K562 (cell line): ENCODE data around the gene VAMP8. TPM values are rescaled to one million over a fixed set of nuclear protein-coding genes. Genes with fewer than 3 reads are reported as not detected.
A peak's percentile ranks its signal among the peaks of the same experiment; 100 is the strongest.

Experiments
- ATAC-seq: fragments of 200-7000 bp; cut with Tn5 transposase; 3 replicates; pipeline ENCODE4 v1.9.1; 2020; ENCODE audit warnings: moderate library complexity
- BruUV-seq: library from RNA; stranded (reverse); fragments of 400-500 nt; replicated peaks from 2 replicates; lab custom pipeline; 2021; lab: Mats Ljungman, UMichigan
- CTCF ChIA-PET: fragments of 300-600 bp; formaldehyde crosslinking; extraction: SDS; loops from one replicate; lab custom pipeline; 2021; ENCODE audit warnings: low intra/inter-chr PET ratio; lab: Yijun Ruan, JAX
- POLR2A ChIA-PET: fragments of 300-600, 350-650 bp; sonication (Branson Sonifier 250); formaldehyde crosslinking; extraction: SDS; loops from one replicate; lab custom pipeline; 2021; ENCODE audit warnings: antibody characterized with exemption, inconsistent platforms; lab: Yijun Ruan, JAX
- DNase-seq, 4 experiments: peaks; one replicate each; pipeline versions ENCODE4 v3.0.0 to v3.0.0-alpha.2; 2011 to 2018; ENCODE audit warnings: low spot score in 3 of 4, mixed read lengths in 3 of 4; ENCODE audit errors: extremely low read depth in 1 of 4
- FAIRE-seq: peaks from 2 replicates; lab custom pipeline; 2011; peaks lifted over from hg19 to GRCh38; lab: Jason Lieb, UNC
- H2AFZ ChIP-seq: 2 replicates; pipeline ENCODE4 v1.6.0; 2011; ENCODE audit warnings: low read depth, low read length, control low read depth, inconsistent platforms
- H3K27ac ChIP-seq: fragments of 200-600 bp; 3 replicates; pipeline ENCODE4 v1.8.0; 2011; ENCODE audit warnings: low read depth, mild to moderate bottlenecking, control low read depth, inconsistent platforms, low read length, moderate library complexity, mixed read lengths; ENCODE audit errors: extremely low read depth
- H3K27me3 ChIP-seq, 2 experiments: fragments of 300-600 bp in 1 of 2; 2 replicates in 1 of 2; 3 replicates in 1 of 2; pipeline versions ENCODE4 v1.6.0 to v1.8.0; 2011; ENCODE audit warnings: inconsistent platforms in 2 of 2, low read length in 2 of 2, mild to moderate bottlenecking in 1 of 2, mixed read lengths in 1 of 2, moderate library complexity in 1 of 2; ENCODE audit not compliant: control insufficient read depth in 2 of 2, insufficient read depth in 2 of 2
- H3K36me3 ChIP-seq: fragments of 300-600 bp; 3 replicates; pipeline ENCODE4 v1.8.0; 2011; ENCODE audit warnings: mild to moderate bottlenecking, low read length, inconsistent platforms; ENCODE audit not compliant: control insufficient read depth, insufficient read depth
- H3K4me1 ChIP-seq, 2 experiments: fragments of 200-600 bp in 1 of 2; replicated peaks in 1 of 2; 2 replicates in 1 of 2; 3 replicates in 1 of 2; pipeline versions ENCODE4 v1.5.1 to v1.8.0; 2011; ENCODE audit warnings: inconsistent platforms in 2 of 2, low read length in 2 of 2, mild to moderate bottlenecking in 1 of 2, mixed read lengths in 1 of 2, moderate library complexity in 1 of 2; ENCODE audit not compliant: control insufficient read depth in 2 of 2, insufficient read depth in 2 of 2
- H3K4me2 ChIP-seq: 2 replicates; pipeline ENCODE4 v1.6.1; 2011; ENCODE audit warnings: low read length, control low read depth, inconsistent platforms, mixed read lengths; ENCODE audit not compliant: insufficient read depth
- H3K4me3 ChIP-seq: fragments of 200-600 bp; sonication (generic), shearing (Covaris generic); 2 replicates; pipeline ENCODE4 v1.5.1; 2016; ENCODE audit warnings: control low read depth, inconsistent platforms
- H3K79me2 ChIP-seq: fragments of 200-600 bp; 3 replicates; pipeline ENCODE4 v1.8.0; 2011; ENCODE audit warnings: low read length, inconsistent platforms; ENCODE audit not compliant: control insufficient read depth, insufficient read depth
- H3K9ac ChIP-seq, 2 experiments: 2 replicates each; pipeline versions ENCODE4 v1.6.0 to v1.6.1; 2011; ENCODE audit warnings: low read depth in 2 of 2, low read length in 2 of 2, control low read depth in 1 of 2, inconsistent platforms in 1 of 2, mild to moderate bottlenecking in 1 of 2, mixed read lengths in 1 of 2; ENCODE audit not compliant: insufficient read depth in 1 of 2
- H3K9me1 ChIP-seq: one replicate; pipeline ENCODE4 v1.6.0; 2011; ENCODE audit warnings: inconsistent platforms, mild to moderate bottlenecking, low read length, moderate library complexity; ENCODE audit not compliant: control insufficient read depth, insufficient read depth
- H3K9me3 ChIP-seq: replicated peaks from 2 replicates; pipeline ENCODE4 v1.5.1; 2011; ENCODE audit warnings: low read depth, low read length, inconsistent platforms; ENCODE audit not compliant: control insufficient read depth, insufficient read depth
- H4K20me1 ChIP-seq: replicated peaks from 2 replicates; pipeline ENCODE4 v1.6.1; 2011; ENCODE audit warnings: low read length, inconsistent platforms, mixed read lengths; ENCODE audit not compliant: control insufficient read depth, insufficient read depth
- CLOCK ChIP-seq: fragments of 250-450 bp; sonication (Bioruptor Pico); IDR thresholded peaks from 2 replicates; pipeline ENCODE4 v1.4.0; 2020; ENCODE audit warnings: mild to moderate bottlenecking, moderate library complexity, borderline replicate concordance
- EP400 ChIP-seq: fragments of 450-650 bp; IDR thresholded peaks from 2 replicates; pipeline ENCODE4 v1.6.1; 2017; ENCODE audit warnings: antibody characterized with exemption, mild to moderate bottlenecking, moderate library complexity
- FOXK2 ChIP-seq, 2 experiments: fragments of 450-650 bp; IDR thresholded peaks in 1 of 2; conservative IDR thresholded peaks in 1 of 2; 2 replicates each; pipeline ENCODE4 v1.6.1; 2016; ENCODE audit warnings: low read depth in 2 of 2, mild to moderate bottlenecking in 1 of 2
- SMAD3 ChIP-seq: fragments of 450-650 bp; formaldehyde crosslinking; conservative IDR thresholded peaks from 2 replicates; pipeline ENCODE4 v1.4.0; 2020; ENCODE audit warnings: mild to moderate bottlenecking
- ZNF507 ChIP-seq: conservative IDR thresholded peaks from 2 replicates; pipeline ENCODE4 v1.6.1; 2017; ENCODE audit warnings: missing genetic modification characterization, missing compliant biosample characterization
- ZNF655 ChIP-seq: fragments of 250-450 bp; sonication (Bioruptor Pico); IDR thresholded peaks from 2 replicates; pipeline ENCODE4 v1.5.0; 2021
- WGBS: fragments of 100-300 bp; shearing (Covaris generic); methylation state at CpG from one replicate; pipeline ENCODE4 v1.1.6; 2016; ENCODE audit warnings: low coverage, mixed read lengths; ENCODE audit not compliant: insufficient coverage; ENCODE audit errors: missing lambda C conversion rate; 5-methylcytosine and 5-hydroxymethylcytosine counted together
- in situ Hi-C: fragments of 300-500 bp; cut with MboI; formaldehyde crosslinking; loops from 4 replicates; pipeline ENCODE4 v1.15.0; 2018; ENCODE audit warnings: inconsistent platforms, mixed read lengths
- intact Hi-C: fragments of 100-400 bp; cut with micrococcal nuclease; formaldehyde crosslinking; loops from 2 replicates; pipeline ENCODE4 v1.14.2; 2022
- polyA plus RNA-seq, 8 experiments: library from polyadenylated mRNA; depleted of rRNA in 4 of 8; stranded (reverse) in 5 of 8; unstranded in 3 of 8; fragments of >200 nt; fragmentation: Nextera tagmentation in 2 of 8; fragmentation: Illumina TruSeq in 1 of 8; extraction: Ambion mirVana in 2 of 8; extraction: Trizol in 1 of 8; gene quantifications; 2 replicates each; pipeline versions ENCODE4 v1.2.1 to v1.2.3, GENCODE V29; 2011 to 2014; ENCODE audit warnings: inconsistent platforms in 1 of 8, missing spikeins in 1 of 8
- total RNA-seq, 7 experiments: library from RNA; depleted of rRNA in 6 of 7; stranded (reverse); fragments of >200 nt in 6 of 7; fragmentation: Illumina TruSeq in 2 of 7; extraction: Trizol in 2 of 7; gene quantifications; 2 replicates each; pipeline versions ENCODE4 v1.2.1 to v1.2.3, GENCODE V29; 2011 to 2021; ENCODE audit warnings: low replicate concordance in 1 of 7

The VAMP8 gene
- total and polyA plus RNA-seq, 9 of the 15 experiments (the other 6 are each of a cell fraction or from before 2014, with no cell fraction given) = 107 to 571 (median 248) TPM

DNA sequence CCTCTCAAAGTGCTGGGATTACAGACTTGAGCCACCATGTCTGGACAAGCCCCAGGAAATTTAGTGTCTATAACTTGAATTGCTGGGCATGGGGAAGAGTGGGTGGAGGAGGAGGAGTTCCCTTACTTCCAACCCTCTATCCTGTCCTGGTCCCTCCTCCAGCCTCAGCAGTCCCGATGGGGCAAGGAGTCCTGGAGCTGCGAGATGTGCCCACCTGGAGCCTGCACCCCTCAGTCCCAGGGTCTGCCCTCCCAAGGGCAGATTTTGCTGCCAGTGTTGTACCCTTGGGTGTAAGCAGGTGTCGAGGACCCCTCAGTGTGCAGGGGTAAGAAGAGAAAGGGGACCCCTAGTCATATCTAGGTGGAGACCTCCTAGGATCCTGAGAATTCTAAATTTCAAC, 2.8 kb downstream of the VAMP8 start:
- Histone ChIP-seq H3K36me3 (peaks cover 42% of the 10 kb centered on the region; the same call in 2 of the 3 replicates), H3K9me1 (peaks cover 5% of the 10 kb centered on the region), H3K4me3 (no peak overlapping the region), H4K20me1 (no peaks in the 10 kb centered on the region), H3K9me3 (no peaks in the 10 kb centered on the region), H3K27ac (no peak overlapping the region; the same call in 1 of the 3 replicates), H2AFZ (no peak overlapping the region), H3K4me1 (peaks cover 27 to 37% of the 10 kb centered on the region in 2 experiments), H3K9ac (peak overlapping the region in 1 of 2 experiments; percentile 77; a peak in 2 of 4 replicates), H3K79me2 (peaks cover 30% of the 10 kb centered on the region), H3K4me2 (no peak overlapping the region), H3K27me3 (no peaks in the 10 kb centered on the region)
- FAIRE-seq = no peak
- WGBS = 92% methylated on average over 3 of the region's 3 CpGs
- intact Hi-C loops = no loop called here
- in situ Hi-C loops = no loop called here
- ChIA-PET POLR2A (interaction anchor here (0.6 to 3.8 kb wide), 5 partner anchors 8 to 151 kb away, joined by 3 to 23 read pairs (median 5); partner anchors contain the start of gene RNF181), CTCF (no interaction called here)
- DNase-seq = no peak
- no TSS peak for BruUV-seq
- TF ChIP-seq CLOCK (no peak), ZNF507 (tag) (no peak), SMAD3 (CRISPR knock-in tag) (no peak), FOXK2 (conservative IDR thresholded peaks at IDR 0.05 in 1 of 2, IDR thresholded peaks at IDR 0.05 in 1 of 2; ENCODE audit: low read depth in 2 of 2) (no peak), EP400 (no peak), ZNF655 (CRISPR knock-in tag) (no peak)
- ATAC-seq = no peak
